Measurements from ENCODE around the gene CCN5.

CCN5 gene

GRCh38 chr20:44716309-44717106, 1.3 kb downstream of the CCN5 start:
- DNase-seq: peak; percentile 54

- no peak for DNase-seq
Measured at GRCh38 chr20:44717986-44718385, 2.8 kb downstream of the CCN5 start.

GRCh38 chr20:44719841-44720240, 4.7 kb downstream of the CCN5 start:
- DNase-seq: no peak

GRCh38 chr20:44720621-44720996, 5.4 kb downstream of the CCN5 start:
- peak; percentile 93 for DNase-seq

- DNase-seq: peak; percentile 92
Measured at GRCh38 chr20:44720997-44721784, 6.0 kb downstream of the CCN5 start.

GRCh38 chr20:44721785-44722054, 6.6 kb downstream of the CCN5 start:
- no peak for DNase-seq

GRCh38 chr20:44722990-44723389, 7.8 kb downstream of the CCN5 start:
- DNase-seq: no peak

GRCh38 chr20:44723391-44723790, 8.2 kb downstream of the CCN5 start:
- DNase-seq: peak; percentile 48

- DNase-seq: no peak
Measured at GRCh38 chr20:44723798-44724362, 8.7 kb downstream of the CCN5 start.

- no peak for DNase-seq
Measured at GRCh38 chr20:44724423-44725091, 9.4 kb downstream of the CCN5 start.

GRCh38 chr20:44725837-44726236, 10.7 kb downstream of the CCN5 start:
- no peak for DNase-seq

GRCh38 chr20:44727039-44727438, 11.9 kb downstream of the CCN5 start:
- DNase-seq: no peak

GRCh38 chr20:44727651-44728050, 12.5 kb downstream of the CCN5 start:
- DNase-seq: no peak

- peak; percentile 91 for DNase-seq
Measured at GRCh38 chr20:44728801-44729443, 13.8 kb downstream of the CCN5 start.

GRCh38 chr20:44730441-44730840, 15.3 kb downstream of the CCN5 start:
- peak; percentile 98 for DNase-seq

GRCh38 chr20:44731657-44732056, 16.5 kb downstream of the CCN5 start:
- no peak for DNase-seq

- no peak for DNase-seq
Measured at GRCh38 chr20:44732327-44732726, 17.2 kb downstream of the CCN5 start.

GRCh38 chr20:44733341-44734069, 18.3 kb downstream of the CCN5 start:
- DNase-seq: peak; percentile 76

- peak; percentile 85 for DNase-seq
Measured at GRCh38 chr20:44734938-44735337, 19.8 kb downstream of the CCN5 start.

- DNase-seq: no peak
Measured at GRCh38 chr20:44735816-44736169, 20.6 kb downstream of the CCN5 start.

GRCh38 chr20:44736170-44737021, 21.2 kb downstream of the CCN5 start:
- peak; percentile 96 for DNase-seq
